Stomach (tissue), 9 donors: Measurements from ENCODE around the gene PYGM. TPM values are rescaled to one million over a fixed set of nuclear protein-coding genes. Genes with fewer than 3 reads are reported as not detected.

Source experiments
- DNase-seq, 2 donors: peaks; one replicate each; pipeline versions ENCODE4 v3.0.0 to v3.0.0-alpha.2; 2013 to 2019
- H3K27ac ChIP-seq, 5 donors: fragments of 200-600 bp in 4 of 5; sonication (generic) in 4 of 5; one replicate each; pipeline ENCODE4 v1.5.1; 2013 to 2019; ENCODE audit warnings: mild to moderate bottlenecking in 1 of 5, moderate library complexity in 1 of 5
- H3K27me3 ChIP-seq, 3 donors: fragments of 200-600 bp; sonication (generic); one replicate each; pipeline ENCODE4 v1.5.1; 2017 to 2019; ENCODE audit warnings: mixed run types in 1 of 3
- H3K36me3 ChIP-seq, 4 donors: fragments of 200-600 bp; sonication (generic); 1 replicate in 3 of 4; 2 replicates in 1 of 4; pipeline ENCODE4 v1.5.1; 2016 to 2019
- H3K4me1 ChIP-seq, 4 donors: fragments of 200-600 bp; sonication (generic); one replicate each; pipeline ENCODE4 v1.5.1; 2016 to 2019
- H3K4me3 ChIP-seq, 4 donors: fragments of 200-600 bp; sonication (generic) in 3 of 4; one replicate each; pipeline ENCODE4 v1.5.1; 2016 to 2019; ENCODE audit warnings: mild to moderate bottlenecking in 1 of 4
- H3K9me3 ChIP-seq, 4 donors: fragments of 200-600 bp; sonication (generic); one replicate each; pipeline ENCODE4 v1.5.1; 2016 to 2019
- CTCF ChIP-seq, 7 experiments: fragments of 450-650 bp in 4 of 7; fragments of 200-600 bp in 3 of 7; sonication (generic) in 3 of 7; IDR thresholded peaks; one replicate each; pipeline ENCODE4 v1.5.1; 2016 to 2019; ENCODE audit warnings: antibody characterized with exemption in 7 of 7, control low read depth in 2 of 7, mild to moderate bottlenecking in 1 of 7
- EP300 ChIP-seq: sonication (generic); formaldehyde crosslinking; IDR thresholded peaks from one replicate; pipeline ENCODE4 v1.6.1; 2017; ENCODE audit warnings: antibody characterized with exemption
- POLR2A ChIP-seq, 4 donors: fragments of 450-650 bp; IDR thresholded peaks; one replicate each; pipeline ENCODE4 v1.6.1; 2016; ENCODE audit warnings: antibody characterized with exemption in 4 of 4, control low read depth in 2 of 4, mild to moderate bottlenecking in 1 of 4, moderate library complexity in 1 of 4
- POLR2AphosphoS5 ChIP-seq, 3 donors: sonication (generic); formaldehyde crosslinking; IDR thresholded peaks; one replicate each; pipeline ENCODE4 v1.6.1; 2016; ENCODE audit warnings: antibody characterized with exemption in 3 of 3
- WGBS, 5 donors: extraction: QIAGEN DNeasy Blood & Tissue Kit in 3 of 5; methylation state at CpG; one replicate each; pipeline versions ENCODE4 v1.1.5 to v1.1.7; 2013 to 2018; 5-methylcytosine and 5-hydroxymethylcytosine counted together
- intact Hi-C: fragments of 100-400 bp; cut with DNase I; formaldehyde crosslinking; loops from one replicate; pipeline ENCODE4 v1.15.1; 2023; ENCODE audit warnings: low total_unique reads
- polyA plus RNA-seq, 3 donors: library from polyadenylated mRNA; stranded (reverse); fragments of 200-250 nt; gene quantifications; one replicate each; pipeline ENCODE4 v1.2.3, GENCODE V29; 2013
- total RNA-seq, 5 donors: library from RNA; depleted of rRNA; stranded (reverse); fragments of >200 nt; gene quantifications; one replicate each; pipeline versions ENCODE4 v1.1.0 to v1.2.3, GENCODE V29; 2014 to 2016
- donor health status: healthy with polysubstance abuse.
- donor health status: Bipolar disorder and iron deficiency.
- donor health status: healthy.

Gene PYGM
- total and polyA plus RNA-seq, 8 donors: 0.37 to 3.5 (median 1.8) TPM; not detected in 1

- H3K27ac ChIP-seq: no peak overlapping the region
- peaks cover 10 to 86% (median 67%) of the 10 kb centered on the region in 4 donors for H3K36me3 ChIP-seq
- WGBS, 5 donors: 93 to 98% (median 95%) methylated on average over 4 of the region's 4 CpGs
- no peaks in the 10 kb centered on the region for H3K27me3 ChIP-seq
- intact Hi-C loops: no loop called here
- no peak for DNase-seq
- TF ChIP-seq CTCF (IDR thresholded peaks at IDR 0.05): no peak
- no peak for TF ChIP-seq POLR2AphosphoS5 (IDR thresholded peaks at IDR 0.05)
- TF ChIP-seq POLR2A (IDR thresholded peaks at IDR 0.05): no peak
- TF ChIP-seq EP300: no peak
- peaks cover 0 to 9% (median 0%) of the 10 kb centered on the region in 4 donors for H3K4me1 ChIP-seq
- no peak overlapping the region for H3K4me3 ChIP-seq
- H3K9me3 ChIP-seq: no peaks in the 10 kb centered on the region
These were observed 32.7 kb upstream of the PYGM start for GRCh38 chr11:64792482-64792881.

DNA sequence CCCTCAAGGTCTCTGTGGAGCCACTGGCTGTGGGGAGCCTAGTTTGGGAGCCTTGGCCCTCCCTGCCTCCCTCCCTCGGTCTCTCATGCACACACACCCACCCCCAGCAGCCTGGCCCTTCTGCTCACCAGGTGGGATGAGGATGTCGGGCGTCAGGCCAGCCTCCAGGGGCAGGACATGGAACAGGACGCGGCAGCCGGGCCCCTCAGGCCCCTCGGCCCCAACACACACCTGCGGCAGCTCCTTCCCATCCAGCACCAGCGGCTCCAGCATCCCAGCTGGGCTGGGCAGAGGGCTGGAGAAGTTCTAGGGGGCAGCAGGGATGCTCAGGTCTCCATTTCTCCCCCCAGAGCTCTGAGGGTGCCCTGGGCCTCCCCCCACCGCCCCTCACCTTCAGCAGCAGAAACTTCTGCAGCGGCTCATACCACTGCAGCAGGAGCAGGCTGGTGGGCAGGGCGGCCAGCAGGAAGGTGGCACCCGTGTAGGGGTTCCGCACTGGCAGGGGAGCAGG lies 32.1 kb upstream of the PYGM start:
- WGBS, 5 donors: 87 to 94% (median 92%) methylated on average over 10 to 14 of the region's 14 CpGs
- Histone ChIP-seq H3K4me1 (peaks cover 0 to 10% (median 0%) of the 10 kb centered on the region in 4 donors), H3K27me3 (no peaks in the 10 kb centered on the region), H3K9me3 (no peaks in the 10 kb centered on the region), H3K4me3 (no peak overlapping the region), H3K36me3 (peaks cover 10 to 79% (median 61%) of the 10 kb centered on the region in 4 donors), H3K27ac (no peak overlapping the region)
- intact Hi-C loops: no loop called here
- DNase-seq: no peak
- TF ChIP-seq CTCF (IDR thresholded peaks at IDR 0.05) (no peak), POLR2A (IDR thresholded peaks at IDR 0.05) (no peak), POLR2AphosphoS5 (IDR thresholded peaks at IDR 0.05) (no peak), EP300 (no peak)

DNA sequence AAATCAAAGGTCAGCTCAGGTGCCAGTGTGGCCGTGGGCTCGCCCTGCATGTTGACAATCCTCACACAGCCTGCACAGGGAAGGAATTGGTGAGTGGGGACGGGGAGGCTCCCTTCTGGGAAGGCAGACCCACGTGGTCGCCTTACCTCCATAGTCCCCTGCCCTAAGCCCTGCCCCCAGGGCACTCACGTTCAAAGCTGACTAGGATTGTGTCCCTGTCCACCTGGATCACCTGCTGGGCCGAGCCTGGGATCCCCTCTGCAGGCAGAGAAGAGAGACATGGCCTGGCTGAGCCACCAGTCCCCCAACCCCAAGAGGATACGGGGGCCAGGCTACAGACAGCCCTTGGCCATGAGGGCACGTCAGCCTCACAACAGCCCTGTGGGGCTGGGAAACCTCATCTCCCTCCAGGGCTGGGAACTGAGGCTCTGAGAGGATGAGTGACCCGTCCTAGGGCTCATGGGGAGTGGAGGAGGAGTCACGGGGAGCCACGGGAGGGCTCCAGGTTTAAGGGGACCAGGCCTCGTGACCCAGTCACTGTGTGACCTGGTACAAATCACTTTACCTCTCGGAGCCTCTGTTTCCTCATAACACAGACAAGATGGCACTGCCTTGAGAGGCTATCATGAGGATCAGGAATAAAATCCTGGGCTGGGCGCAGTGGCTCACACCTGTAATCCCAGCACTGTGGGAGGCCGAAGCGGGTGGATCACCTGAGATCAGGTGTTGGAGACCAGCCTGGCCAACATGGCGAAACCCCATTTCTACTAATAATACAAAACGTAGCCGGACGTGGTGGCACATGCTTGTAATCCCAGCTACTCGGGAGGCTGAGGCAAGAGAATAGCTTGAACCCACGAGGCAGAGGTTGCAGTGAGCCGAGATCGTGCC lies 30.7 kb upstream of the PYGM start:
- H3K9me3 ChIP-seq: no peaks in the 10 kb centered on the region
- H3K27me3 ChIP-seq: no peaks in the 10 kb centered on the region
- H3K4me3 ChIP-seq: no peak overlapping the region
- TF ChIP-seq POLR2AphosphoS5 (IDR thresholded peaks at IDR 0.05) (no peak), EP300 (no peak), POLR2A (IDR thresholded peaks at IDR 0.05) (no peak), CTCF (IDR thresholded peaks at IDR 0.05) (no peak)
- H3K4me1 ChIP-seq: peaks cover 0 to 10% (median 0%) of the 10 kb centered on the region in 4 donors
- H3K27ac ChIP-seq: no peak overlapping the region
- intact Hi-C loops: no loop called here
- H3K36me3 ChIP-seq: peaks cover 10 to 66% (median 48%) of the 10 kb centered on the region in 4 donors
- no peak for DNase-seq
- WGBS, 5 donors: 84 to 91% (median 90%) methylated on average over 18 to 25 of the region's 25 CpGs

DNA sequence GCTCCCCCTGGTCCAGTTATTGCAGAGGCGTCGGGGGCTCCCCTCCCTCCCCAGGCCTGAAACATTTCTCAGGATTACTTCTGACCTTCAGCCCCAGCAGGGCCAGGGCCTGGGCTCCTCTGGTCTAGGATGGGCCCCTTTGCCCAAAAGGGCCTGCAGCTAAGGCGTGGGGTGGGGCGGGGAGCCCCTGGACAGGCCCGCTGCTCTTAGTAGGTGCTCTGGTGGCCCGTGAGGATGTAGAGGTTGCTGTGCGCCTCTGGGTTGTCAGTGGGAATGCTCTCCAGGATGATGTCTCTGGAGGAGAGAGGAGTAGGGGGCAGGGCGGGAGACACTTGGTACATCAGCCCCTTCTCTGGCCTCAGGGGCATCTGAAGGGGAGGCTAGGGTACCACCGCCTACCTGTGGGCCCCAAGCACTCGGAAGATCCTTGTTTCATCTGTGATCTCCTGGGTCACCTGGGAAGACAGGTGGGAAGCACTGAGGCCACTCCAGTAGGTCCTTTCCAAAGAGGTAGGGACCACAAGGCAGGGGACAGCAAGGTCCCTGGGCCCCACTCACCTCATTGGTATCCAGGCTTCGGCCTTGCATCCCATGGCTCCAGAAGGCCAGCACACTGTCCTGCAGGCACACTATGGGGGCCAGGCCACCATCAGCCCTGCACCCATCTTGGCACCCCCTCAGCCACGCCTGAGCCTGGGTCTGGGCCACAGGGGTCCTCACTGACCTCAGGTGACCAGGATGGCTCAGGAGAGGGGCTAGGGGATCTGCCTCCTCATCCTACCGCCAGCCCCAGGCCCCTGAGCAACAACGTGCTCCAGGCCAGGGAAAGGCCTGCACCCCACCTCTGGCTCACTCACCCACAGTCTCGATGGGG lies 29.8 kb upstream of the PYGM start:
- TF ChIP-seq POLR2AphosphoS5 (IDR thresholded peaks at IDR 0.05): no peak
- TF ChIP-seq POLR2A (IDR thresholded peaks at IDR 0.05): no peak
- no peak for TF ChIP-seq CTCF (IDR thresholded peaks at IDR 0.05)
- TF ChIP-seq EP300: no peak
- Histone ChIP-seq H3K27me3 (no peaks in the 10 kb centered on the region), H3K4me1 (peaks cover 0 to 10% (median 0%) of the 10 kb centered on the region in 4 donors), H3K4me3 (no peak overlapping the region), H3K36me3 (peaks cover 10 to 57% (median 47%) of the 10 kb centered on the region in 4 donors), H3K27ac (no peak overlapping the region), H3K9me3 (no peaks in the 10 kb centered on the region)
- no peak for DNase-seq
- WGBS, 5 donors: 89 to 98% (median 92%) methylated on average over 6 to 15 of the region's 15 CpGs
- intact Hi-C loops: no loop called here
